NCI-H82 treated with DMSO at 0.1 percent for 48 hours (cell line): ENCODE results near the gene APRT.

Experiments
- DNase-seq: peaks from one replicate; lab custom pipeline; 2025; ENCODE audit not compliant: unreplicated experiment; lab: John Stamatoyannopoulos, UW

APRT gene

GRCh38 chr16:88811769-88812512, at the start of gene APRT:
Gene APRT (minus strand): TSS chr16:88811928. CDS start chr16:88811899, 29 bp downstream.
- DNase-seq, result peak; percentile 69

- DNase-seq, result no peak
Observed at GRCh38 chr16:88861359-88861758, 49.6 kb upstream of the APRT start.

GRCh38 chr16:88859381-88860091, 47.8 kb upstream of the APRT start:
- no peak for DNase-seq

GRCh38 chr16:88857728-88858339, 46.1 kb upstream of the APRT start:
- peak; percentile 35 for DNase-seq

- DNase-seq, result peak; percentile 67
Observed at GRCh38 chr16:88856828-88857727, 45.4 kb upstream of the APRT start, which contains the start of the genes GALNS and TRAPPC2L. Gene GALNS (minus strand): TSS chr16:88856947. CDS start chr16:88856877, 70 bp downstream. Gene TRAPPC2L (plus strand): TSS chr16:88857127. CDS start chr16:88857151, 24 bp downstream.

GRCh38 chr16:88856122-88856827, 44.5 kb upstream of the APRT start:
- no peak for DNase-seq

GRCh38 chr16:88855736-88856121, 44.0 kb upstream of the APRT start:
- no peak for DNase-seq

GRCh38 chr16:88855176-88855575, 43.4 kb upstream of the APRT start:
- no peak for DNase-seq

- DNase-seq, result no peak
Observed at GRCh38 chr16:88854306-88855111, 42.8 kb upstream of the APRT start.

- DNase-seq, result no peak
Observed at GRCh38 chr16:88853325-88853941, 41.7 kb upstream of the APRT start.

- no peak for DNase-seq
Observed at GRCh38 chr16:88851616-88852015, 39.9 kb upstream of the APRT start.

GRCh38 chr16:88850531-88851199, 38.9 kb upstream of the APRT start:
- no peak for DNase-seq

- DNase-seq, result no peak
Observed at GRCh38 chr16:88848557-88848956, 36.8 kb upstream of the APRT start.

GRCh38 chr16:88847654-88848053, 35.9 kb upstream of the APRT start:
- DNase-seq, result no peak

GRCh38 chr16:88846088-88846487, 34.4 kb upstream of the APRT start:
- DNase-seq, result no peak

- no peak for DNase-seq
Observed at GRCh38 chr16:88844419-88845036, 32.8 kb upstream of the APRT start.

GRCh38 chr16:88843256-88843655, 31.5 kb upstream of the APRT start:
- no peak for DNase-seq

- no peak for DNase-seq
Observed at GRCh38 chr16:88842806-88843205, 31.1 kb upstream of the APRT start.
